Gastroesophageal sphincter (tissue), 3 donors: ENCODE data around the gene USP49.

Source experiments
- POLR2AphosphoS5 ChIP-seq: sonication (generic); formaldehyde crosslinking; IDR thresholded peaks from one replicate; pipeline ENCODE4 v1.6.1; 2017; ENCODE audit warnings: antibody characterized with exemption
- TF ChIP-seq, protein P1 (sequence below), 4 experiments: fragments of 200-600 bp in 2 of 4; fragments of 450-650 bp in 2 of 4; sonication (generic) in 1 of 4; IDR thresholded peaks; one replicate each; pipeline ENCODE4 v1.5.1; 2017 to 2019; ENCODE audit warnings: antibody characterized with exemption in 4 of 4, mild to moderate bottlenecking in 2 of 4, moderate library complexity in 2 of 4

DNA sequence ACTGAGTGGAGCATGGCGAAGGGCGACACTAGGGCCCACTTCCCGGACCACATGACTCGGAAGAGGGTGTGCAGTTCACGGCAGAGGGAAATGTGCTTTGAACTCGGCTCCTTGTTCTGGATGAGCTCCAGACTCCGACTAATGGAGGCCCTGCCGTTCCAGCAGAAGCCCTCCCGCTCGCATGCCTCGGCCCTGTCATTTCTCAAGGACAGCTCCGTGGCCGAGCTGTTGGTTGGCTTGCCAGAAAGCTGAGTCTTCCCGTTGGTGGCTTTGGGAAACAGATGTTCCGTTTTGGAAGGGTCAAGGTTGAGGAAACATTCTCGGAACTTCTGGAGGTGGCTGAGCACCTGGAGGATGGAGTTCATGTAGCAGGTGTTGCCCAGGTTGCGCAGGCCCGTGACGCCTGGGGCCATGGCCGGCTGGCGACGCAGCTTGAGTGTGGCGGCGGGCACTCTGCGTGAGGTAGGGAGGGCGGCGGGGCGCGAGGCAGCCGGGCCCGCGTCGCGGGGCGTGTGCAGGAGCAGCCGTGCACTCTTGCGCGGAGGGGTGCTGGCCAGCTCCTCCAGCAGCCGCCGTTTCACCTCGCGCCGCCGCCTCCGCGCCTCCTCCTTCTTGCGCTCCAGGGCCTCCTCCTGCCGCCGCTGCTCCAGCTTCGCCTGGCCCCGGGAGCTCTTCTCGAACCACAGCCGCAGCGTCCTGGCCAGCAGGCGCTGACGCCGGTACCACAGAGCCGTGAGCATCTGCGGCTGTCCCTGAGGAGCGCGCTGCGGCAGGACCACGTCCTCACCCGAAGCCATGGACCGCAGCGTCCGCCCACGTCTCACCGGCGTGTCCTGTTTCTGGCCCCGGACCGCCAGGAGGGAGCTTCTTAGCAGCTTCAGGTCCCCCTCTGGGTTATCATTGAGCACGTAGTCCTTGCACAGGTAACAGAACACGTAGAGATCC, 89.1 kb downstream of the USP49 start:
- TF ChIP-seq, protein P1, sequence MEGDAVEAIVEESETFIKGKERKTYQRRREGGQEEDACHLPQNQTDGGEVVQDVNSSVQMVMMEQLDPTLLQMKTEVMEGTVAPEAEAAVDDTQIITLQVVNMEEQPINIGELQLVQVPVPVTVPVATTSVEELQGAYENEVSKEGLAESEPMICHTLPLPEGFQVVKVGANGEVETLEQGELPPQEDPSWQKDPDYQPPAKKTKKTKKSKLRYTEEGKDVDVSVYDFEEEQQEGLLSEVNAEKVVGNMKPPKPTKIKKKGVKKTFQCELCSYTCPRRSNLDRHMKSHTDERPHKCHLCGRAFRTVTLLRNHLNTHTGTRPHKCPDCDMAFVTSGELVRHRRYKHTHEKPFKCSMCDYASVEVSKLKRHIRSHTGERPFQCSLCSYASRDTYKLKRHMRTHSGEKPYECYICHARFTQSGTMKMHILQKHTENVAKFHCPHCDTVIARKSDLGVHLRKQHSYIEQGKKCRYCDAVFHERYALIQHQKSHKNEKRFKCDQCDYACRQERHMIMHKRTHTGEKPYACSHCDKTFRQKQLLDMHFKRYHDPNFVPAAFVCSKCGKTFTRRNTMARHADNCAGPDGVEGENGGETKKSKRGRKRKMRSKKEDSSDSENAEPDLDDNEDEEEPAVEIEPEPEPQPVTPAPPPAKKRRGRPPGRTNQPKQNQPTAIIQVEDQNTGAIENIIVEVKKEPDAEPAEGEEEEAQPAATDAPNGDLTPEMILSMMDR (IDR thresholded peaks at IDR 0.05): no peak
- no peak for TF ChIP-seq POLR2AphosphoS5
